MCF 10A (cell line): ENCODE data around the gene TFIP11. TPM values are rescaled to one million over a fixed set of nuclear protein-coding genes. Genes with fewer than 3 reads are reported as not detected.

ENCODE experiments used
- BruUV-seq: library from RNA; stranded (reverse); fragments of 400-500 nt; replicated peaks from 2 replicates; lab custom pipeline; 2021; lab: Mats Ljungman, UMichigan
- CTCF ChIA-PET: fragments of 300-600 bp; sonication (Branson Sonifier 250); formaldehyde crosslinking; extraction: SDS; loops from one replicate; lab custom pipeline; 2021; ENCODE audit warnings: antibody characterized with exemption, inconsistent platforms; lab: Yijun Ruan, JAX
- POLR2A ChIA-PET: fragments of 300-600, 350-650 bp; sonication (Branson Sonifier 250); formaldehyde crosslinking; extraction: SDS; loops from one replicate; lab custom pipeline; 2020; ENCODE audit warnings: antibody characterized with exemption, inconsistent platforms; lab: Yijun Ruan, JAX
- DNase-seq: peaks from one replicate; pipeline ENCODE4 v3.0.0-alpha.2; 2018; ENCODE audit not compliant: unreplicated experiment
- H3K27ac Mint-ChIP-seq: one replicate; pipeline ENCODE4 v1.8.0; 2022; ENCODE audit warnings: mild to moderate bottlenecking, low read depth, mixed read lengths; ENCODE audit not compliant: unreplicated experiment
- H3K27me3 Mint-ChIP-seq: one replicate; pipeline ENCODE4 v1.8.0; 2022; ENCODE audit warnings: mixed read lengths; ENCODE audit not compliant: insufficient read depth, unreplicated experiment
- H3K36me3 Mint-ChIP-seq: one replicate; pipeline ENCODE4 v1.8.0; 2022; ENCODE audit warnings: mild to moderate bottlenecking, moderate library complexity, mixed read lengths; ENCODE audit not compliant: insufficient read depth, unreplicated experiment
- H3K4me1 Mint-ChIP-seq: one replicate; pipeline ENCODE4 v1.8.0; 2022; ENCODE audit warnings: mixed read lengths; ENCODE audit not compliant: insufficient read depth, unreplicated experiment
- H3K4me3 Mint-ChIP-seq: one replicate; pipeline ENCODE4 v1.8.0; 2022; ENCODE audit warnings: mild to moderate bottlenecking, moderate library complexity, mixed read lengths; ENCODE audit not compliant: unreplicated experiment
- H3K9me3 Mint-ChIP-seq: one replicate; pipeline ENCODE4 v1.8.0; 2022; ENCODE audit warnings: mixed read lengths; ENCODE audit not compliant: unreplicated experiment
- CTCF ChIP-seq: fragments of 200-600 bp; IDR thresholded peaks from one replicate; pipeline ENCODE4 v1.8.0; 2022; ENCODE audit warnings: antibody characterized with exemption, mild to moderate bottlenecking; ENCODE audit not compliant: unreplicated experiment
- intact Hi-C: fragments of 100-400 bp; cut with micrococcal nuclease; formaldehyde crosslinking; loops from 2 replicates; pipeline ENCODE4 v1.14.1; 2022
- total RNA-seq: library from RNA; stranded (reverse); gene quantifications from 2 replicates; pipeline ENCODE4 v1.2.3, GENCODE V29; 2022

TFIP11 gene
- total RNA-seq, 1 experiment from 2014 or later = 41.0 TPM

- TF ChIP-seq CTCF = no peak
- Mint-ChIP-seq H3K36me3 (no peaks in the 10 kb centered on the region), H3K4me1 (no peaks in the 10 kb centered on the region), H3K9me3 (no peaks in the 10 kb centered on the region), H3K27me3 (no peaks in the 10 kb centered on the region), H3K27ac (no peak overlapping the region), H3K4me3 (no peak overlapping the region)
- no peak for DNase-seq
- intact Hi-C loops = no loop called here
- ChIA-PET POLR2A (interaction anchor here (1.1 kb wide), 1 partner anchor 65 kb away, joined by 5 read pairs; no protein-coding TSS in a partner anchor), CTCF (interaction anchor here (1.2 kb wide), 1 partner anchor 26 kb away, joined by 3 read pairs; no protein-coding TSS in a partner anchor)
- BruUV-seq = no TSS peak
These were observed 37.7 kb upstream of the TFIP11 start for GRCh38 chr22:26549902-26550497.

- Mint-ChIP-seq H3K4me3 (no peak overlapping the region), H3K27ac (no peak overlapping the region), H3K9me3 (no peaks in the 10 kb centered on the region), H3K27me3 (no peaks in the 10 kb centered on the region), H3K4me1 (no peaks in the 10 kb centered on the region), H3K36me3 (no peaks in the 10 kb centered on the region)
- DNase-seq = no peak
- no TSS peak for BruUV-seq
- POLR2A ChIA-PET = interaction anchor here (0.7 kb wide), 1 partner anchor 10 kb away, joined by 4 read pairs; no protein-coding TSS in a partner anchor
- intact Hi-C loops = no loop called here
- CTCF ChIA-PET = no interaction called here
- no peak for TF ChIP-seq CTCF
These were observed 36.7 kb upstream of the TFIP11 start for GRCh38 chr22:26548984-26549383.

GRCh38 chr22:26548303-26548702 lies 36.0 kb upstream of the TFIP11 start:
- Mint-ChIP-seq H3K36me3 (no peaks in the 10 kb centered on the region), H3K27ac (no peak overlapping the region), H3K27me3 (no peaks in the 10 kb centered on the region), H3K4me3 (no peak overlapping the region), H3K9me3 (no peaks in the 10 kb centered on the region), H3K4me1 (no peaks in the 10 kb centered on the region)
- no peak for DNase-seq
- BruUV-seq = no TSS peak
- ChIA-PET POLR2A (interaction anchor here (0.6 kb wide), 1 partner anchor 21 kb away, joined by 3 read pairs; no protein-coding TSS in a partner anchor), CTCF (interaction anchor here (0.7 kb wide), 1 partner anchor 1073 kb away, joined by 3 read pairs; no protein-coding TSS in a partner anchor)
- TF ChIP-seq CTCF = no peak
- intact Hi-C loops = no loop called here

GRCh38 chr22:26547837-26548236 lies 35.6 kb upstream of the TFIP11 start:
- H3K27me3 Mint-ChIP-seq = no peaks in the 10 kb centered on the region
- no peak for DNase-seq
- CTCF ChIA-PET = interaction anchor here (0.7 kb wide), 1 partner anchor 1072 kb away, joined by 3 read pairs; no protein-coding TSS in a partner anchor
- no peak for TF ChIP-seq CTCF
- intact Hi-C loops = no loop called here
- no peaks in the 10 kb centered on the region for H3K9me3 Mint-ChIP-seq
- H3K4me1 Mint-ChIP-seq = no peaks in the 10 kb centered on the region
- H3K27ac Mint-ChIP-seq = no peak overlapping the region
- H3K4me3 Mint-ChIP-seq = no peak overlapping the region
- POLR2A ChIA-PET = interaction anchor here (0.6 kb wide), 1 partner anchor 22 kb away, joined by 3 read pairs; no protein-coding TSS in a partner anchor
- BruUV-seq = no TSS peak
- no peaks in the 10 kb centered on the region for H3K36me3 Mint-ChIP-seq
